Measurements from ENCODE around the gene ZCWPW1.
"Not testable (repeated sequence)": the region's sequence is repeated elsewhere in the genome, so short reads cannot be mapped to it uniquely, and the experiment has no call there.

ZCWPW1 gene

GRCh38 chr7:100352984-100353684 is 75.4 kb downstream of the ZCWPW1 start:
- no peak for DNase-seq (ENCODE audit: low read depth)

DNA sequence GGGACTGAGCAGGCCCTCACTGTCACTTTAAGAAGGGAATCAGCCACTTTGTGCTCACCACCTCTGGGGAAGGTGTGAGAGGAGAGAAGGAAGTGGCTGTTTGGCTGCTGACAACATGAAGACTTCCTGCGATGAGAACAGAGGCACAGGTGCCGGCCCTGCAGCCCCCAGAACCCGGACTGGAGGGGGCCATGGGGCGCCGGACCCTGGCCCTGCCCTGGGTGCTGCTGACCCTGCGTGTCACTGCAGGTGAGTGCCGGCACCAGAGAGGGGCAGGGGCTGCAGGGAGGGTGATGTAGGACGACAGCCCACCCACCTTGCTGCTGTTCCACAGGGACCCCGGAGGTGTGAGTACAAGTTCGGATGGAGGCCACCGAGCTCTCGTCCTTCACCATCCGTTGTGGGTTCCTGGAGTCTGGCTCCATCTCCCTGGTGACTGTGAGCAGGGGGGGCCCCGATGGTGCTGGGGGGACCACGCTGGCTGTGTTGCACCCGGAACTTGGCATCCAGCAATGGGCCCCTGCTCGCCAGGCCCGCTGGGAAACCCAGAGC is 76.2 kb downstream of the ZCWPW1 start:
- DNase-seq (ENCODE audit: low read depth): not testable (repeated sequence)

DNA sequence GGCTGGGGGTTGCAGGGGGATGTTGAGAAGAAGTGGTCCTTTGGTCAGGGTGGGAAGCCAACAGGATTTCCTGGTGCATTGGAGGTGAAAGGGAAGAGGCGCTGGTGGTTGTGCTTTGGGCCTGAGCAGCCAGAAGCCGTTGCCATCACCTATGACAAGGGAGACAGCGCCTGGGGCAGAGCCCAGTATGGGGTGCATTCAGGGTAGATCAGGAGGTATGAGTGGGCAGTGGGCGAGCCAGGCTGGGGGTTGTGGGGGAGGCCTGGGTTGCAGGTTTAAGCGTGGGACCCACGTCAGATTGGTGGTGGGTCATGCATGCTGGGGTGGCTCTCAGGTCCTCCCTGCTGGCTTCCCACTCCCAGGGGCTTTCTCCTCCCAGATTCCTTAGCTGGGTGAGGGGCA is 76.8 kb downstream of the ZCWPW1 start:
- DNase-seq (ENCODE audit: low read depth): no peak
